SIG-M5 treated with dmso at 0.1 percent for 504 hours (cell line): Measurements from ENCODE around the gene PDE11A.
"Not testable (repeated sequence)": the region's sequence is repeated elsewhere in the genome, so short reads cannot be mapped to it uniquely, and the experiment has no call there.

Experiments
- DNase-seq: peaks from one replicate; lab custom pipeline; 2025; ENCODE audit not compliant: unreplicated experiment; lab: John Stamatoyannopoulos, UW

The PDE11A gene

DNA sequence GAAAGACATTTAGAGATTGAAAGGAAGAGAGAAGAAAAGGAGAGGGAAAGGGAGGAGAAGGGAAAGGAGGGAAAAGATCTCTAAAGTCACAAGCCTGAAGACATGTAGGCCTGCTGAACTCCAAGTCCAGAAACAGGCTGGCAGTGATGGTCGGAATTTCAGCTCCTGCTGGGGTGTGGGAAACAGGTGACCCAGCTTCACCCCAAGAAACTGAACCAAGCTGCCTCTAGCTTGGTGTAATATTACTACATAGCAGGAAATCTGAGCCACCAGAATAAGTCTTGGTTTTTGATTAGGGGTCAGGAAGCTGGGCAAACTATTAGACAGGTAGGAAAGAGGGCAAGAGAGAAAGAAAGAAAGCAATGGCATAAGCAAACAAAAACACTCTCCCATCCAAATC lies 185.8 kb downstream of the PDE11A start:
- DNase-seq, result no peak

DNA sequence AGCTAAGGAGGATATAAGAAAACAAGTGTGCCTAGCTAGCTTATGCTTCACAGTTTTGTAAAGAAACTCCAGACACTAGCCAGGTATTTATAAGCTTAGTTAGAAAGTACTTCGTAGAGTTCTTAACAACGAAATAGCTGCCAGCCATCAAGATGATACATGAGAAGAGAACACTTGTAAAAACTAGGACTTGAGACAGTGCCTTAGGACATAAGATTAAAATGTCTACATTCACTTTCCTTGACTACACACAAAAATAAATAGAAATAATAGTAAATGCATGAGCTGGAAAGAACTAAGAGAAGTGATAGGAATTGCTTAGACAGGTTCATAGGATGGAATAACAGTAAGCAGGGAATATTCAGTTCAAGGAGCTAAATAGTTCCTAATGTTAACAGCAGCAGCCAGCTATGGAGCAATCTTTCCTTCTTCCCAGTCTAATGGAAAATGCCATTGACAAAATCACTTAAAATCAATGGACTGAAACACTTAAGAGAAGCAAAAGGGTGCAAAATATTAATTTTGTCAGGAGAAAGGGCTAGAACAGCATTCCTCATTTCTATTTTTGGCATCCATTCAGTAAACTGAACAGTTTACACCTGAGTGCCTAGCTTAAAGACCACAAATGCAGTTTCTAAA lies 186.6 kb downstream of the PDE11A start:
- DNase-seq, result no peak

DNA sequence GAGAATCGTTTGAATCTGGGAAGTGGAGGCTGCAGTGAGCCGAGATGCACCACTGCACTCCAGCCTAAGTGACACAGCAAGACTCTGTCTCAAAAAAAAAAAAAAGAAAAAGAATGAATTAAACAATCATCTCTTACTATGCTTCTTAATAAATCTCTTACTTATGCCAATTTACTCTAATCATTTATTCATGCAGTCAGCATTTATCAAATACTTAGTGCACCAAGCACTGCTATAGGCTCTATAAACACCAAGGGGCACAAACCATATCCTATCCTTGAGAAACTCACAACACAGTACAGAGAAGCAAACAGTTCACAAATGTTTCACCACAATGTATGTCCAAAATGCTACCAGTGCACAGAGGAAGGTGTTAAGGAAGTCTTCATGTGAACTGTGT lies 189.4 kb downstream of the PDE11A start:
- no peak for DNase-seq

DNA sequence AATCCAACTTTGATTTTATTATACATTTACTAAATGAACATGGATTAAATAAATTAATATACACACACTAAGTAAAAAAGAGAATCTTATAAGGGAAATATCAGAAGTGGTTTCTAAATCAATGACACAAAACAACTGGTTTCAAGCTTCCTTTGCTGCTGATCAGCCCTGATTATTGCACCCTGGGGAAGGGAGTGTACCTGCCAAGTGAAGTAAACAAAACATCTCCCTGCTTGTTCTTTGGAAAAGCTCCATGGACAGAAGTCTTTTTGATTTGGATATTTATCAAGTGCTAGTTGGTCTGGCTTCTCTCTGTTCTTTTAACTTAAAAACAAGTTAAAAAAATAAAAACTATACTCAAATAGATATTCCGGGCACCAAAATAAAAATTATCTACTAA lies 190.1 kb downstream of the PDE11A start:
- DNase-seq, result no peak

DNA sequence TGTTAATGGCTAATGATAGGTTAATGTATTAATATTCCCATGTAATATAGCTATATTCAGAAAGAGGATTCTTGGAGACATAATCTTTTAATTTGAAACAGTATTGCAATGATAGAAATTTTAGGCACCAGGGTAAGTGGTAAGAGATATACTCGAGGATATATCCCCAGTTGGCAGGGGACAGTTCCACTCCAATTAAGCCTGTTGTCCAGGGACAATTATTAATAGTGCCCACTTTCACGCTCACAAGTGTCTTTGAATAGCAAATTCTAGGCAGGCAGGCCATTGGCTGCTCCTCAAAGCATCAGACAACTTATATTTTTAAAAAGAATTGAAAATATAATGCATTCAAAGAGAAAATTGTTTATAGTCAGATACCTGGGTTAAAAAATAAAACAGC lies 190.7 kb downstream of the PDE11A start:
- DNase-seq, result no peak

DNA sequence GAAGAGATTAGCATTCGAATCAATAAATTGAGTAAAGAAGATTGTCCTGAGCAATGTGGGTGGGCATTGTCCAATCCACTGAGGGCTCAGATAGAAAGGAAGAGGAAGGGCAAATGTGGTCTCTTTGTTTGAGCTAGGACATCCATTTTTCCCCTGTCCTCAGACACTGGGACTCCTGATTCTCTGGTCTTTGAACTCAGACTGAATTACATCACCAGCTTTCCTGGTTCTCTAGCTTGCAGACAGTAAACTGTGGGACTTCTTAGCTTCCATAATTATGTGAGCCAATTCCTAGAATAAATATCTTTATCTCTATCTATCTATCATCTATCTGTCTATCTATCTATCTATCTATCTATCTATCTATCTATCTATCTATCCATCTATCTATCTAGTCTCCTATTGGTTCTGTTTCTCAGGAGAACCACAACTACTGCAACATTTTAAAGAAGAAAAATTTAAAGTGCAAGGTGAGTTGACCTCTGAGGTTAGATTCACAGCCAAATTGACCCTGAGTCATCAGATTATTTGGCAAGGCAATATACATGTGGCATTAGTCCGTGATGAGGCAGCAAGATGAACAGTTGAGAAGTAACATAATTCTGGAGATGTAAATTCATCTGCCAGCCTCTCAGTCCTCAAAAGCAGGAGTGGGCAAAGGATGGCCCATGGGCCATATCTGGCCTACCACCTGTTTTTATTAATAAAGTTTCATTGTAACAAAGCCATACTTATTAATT lies 191.4 kb downstream of the PDE11A start:
- DNase-seq, result no peak

DNA sequence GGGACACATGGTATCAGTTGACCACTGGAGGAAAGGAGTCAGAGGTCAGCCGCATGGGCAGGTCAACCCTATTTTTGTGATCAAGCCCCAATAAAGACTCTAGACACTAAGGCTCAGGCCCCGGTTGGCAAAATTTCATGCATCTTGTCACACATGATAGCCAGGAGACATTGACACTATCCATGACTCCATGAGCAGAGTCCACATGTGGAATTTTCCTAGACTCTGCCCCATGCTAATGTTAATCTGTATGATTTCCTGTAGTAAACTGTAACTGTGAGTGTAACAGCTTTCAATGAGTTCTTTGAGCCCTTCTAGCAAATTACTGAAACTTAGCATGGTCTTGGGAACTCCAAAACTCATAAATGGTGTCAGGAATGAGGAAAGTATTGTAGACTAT lies 192.3 kb downstream of the PDE11A start:
- no peak for DNase-seq

DNA sequence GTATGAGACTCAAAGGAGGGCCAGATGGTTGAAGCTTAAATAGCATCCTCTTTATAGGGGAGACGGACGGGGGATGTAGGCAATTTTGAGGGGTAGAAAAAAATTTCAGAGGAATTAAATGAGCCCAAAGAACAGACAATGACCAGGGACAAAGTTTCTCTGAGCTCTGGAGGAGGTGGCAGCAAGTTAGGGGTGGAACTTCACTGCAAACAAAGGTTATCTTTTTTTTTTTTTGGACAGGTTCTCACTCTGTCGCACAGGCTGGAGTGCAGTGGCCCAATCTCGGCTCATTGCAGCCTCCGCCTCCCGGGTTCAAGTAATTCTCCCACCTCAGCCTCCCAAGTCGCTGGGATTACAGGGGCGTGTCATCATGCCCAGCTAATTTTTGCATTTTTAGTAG lies 195.6 kb downstream of the PDE11A start:
- DNase-seq, result no peak

DNA sequence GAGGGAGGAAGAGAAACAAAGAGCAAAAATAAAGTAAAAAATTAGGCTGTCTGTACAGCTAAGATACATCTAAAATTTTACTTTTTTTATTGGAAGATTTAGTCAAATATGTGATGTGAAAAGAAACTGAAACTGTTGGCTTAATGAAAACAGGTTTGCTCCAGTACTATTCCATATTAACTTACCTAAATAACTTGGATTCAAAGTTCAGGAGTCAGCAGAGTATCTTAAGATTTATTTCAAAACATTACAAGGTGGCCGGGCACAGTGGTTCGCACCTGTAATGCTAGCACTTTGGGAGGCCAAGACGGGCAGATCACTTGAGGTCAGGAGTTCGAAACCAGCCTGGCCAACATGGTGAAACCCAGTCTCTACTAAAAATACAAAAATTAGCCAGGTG lies 197.9 kb downstream of the PDE11A start:
- DNase-seq, result no peak

DNA sequence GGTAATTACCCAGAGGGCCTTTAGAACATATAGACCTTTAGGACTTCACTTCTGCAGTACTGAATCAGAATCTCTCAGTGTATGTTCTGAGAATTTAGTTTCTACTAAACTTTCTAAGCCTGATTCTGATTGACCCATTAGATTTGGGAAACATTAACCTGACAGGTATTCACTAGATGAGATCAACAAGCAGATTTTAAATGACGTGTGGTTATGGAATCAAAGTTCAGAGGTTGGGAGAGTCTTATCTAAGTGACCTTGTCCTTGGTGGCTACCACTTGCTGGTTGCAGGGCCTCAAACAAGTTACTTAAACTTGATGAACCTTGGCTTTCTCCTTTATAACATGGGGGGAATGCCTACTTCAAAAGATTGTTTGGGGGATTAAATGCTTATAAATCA lies 198.7 kb downstream of the PDE11A start:
- DNase-seq, result no peak

DNA sequence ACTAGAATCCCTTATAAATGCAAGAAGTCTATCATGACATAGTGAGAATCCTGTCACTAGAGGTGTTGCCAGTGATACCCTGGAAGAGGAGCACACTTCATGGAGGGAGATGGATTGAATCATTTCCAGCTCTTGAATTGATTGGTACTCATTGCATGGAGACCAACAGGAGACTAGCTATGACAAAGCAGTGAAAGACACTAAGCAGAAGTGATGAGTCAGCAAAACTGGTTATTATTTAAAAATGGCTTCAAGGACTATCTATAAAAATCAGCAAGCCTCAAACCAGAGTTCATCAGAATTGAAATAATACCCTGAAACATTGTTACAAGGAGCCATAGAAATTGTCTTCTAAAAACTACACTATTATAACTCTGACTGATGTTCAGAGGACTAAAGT lies 200.3 kb downstream of the PDE11A start:
- DNase-seq, result no peak

DNA sequence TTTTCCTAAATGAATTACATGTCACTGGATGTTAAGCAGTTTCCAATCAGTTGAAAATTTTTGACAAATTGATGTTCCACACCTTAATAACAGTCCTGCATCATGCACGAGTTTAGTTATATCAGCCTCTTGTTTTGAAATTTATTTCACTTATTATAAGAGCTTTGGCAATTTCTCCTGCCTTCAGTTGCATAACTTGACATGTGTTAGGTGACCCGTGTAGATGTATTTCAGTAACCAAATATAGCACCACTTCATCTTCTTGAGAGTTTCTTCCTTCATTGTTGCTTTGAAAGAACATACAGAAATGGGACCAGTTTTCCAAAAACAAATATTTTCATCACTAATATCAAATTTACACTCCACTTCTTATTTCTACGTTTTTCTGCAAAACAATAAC lies 202.7 kb downstream of the PDE11A start:
- no peak for DNase-seq

DNA sequence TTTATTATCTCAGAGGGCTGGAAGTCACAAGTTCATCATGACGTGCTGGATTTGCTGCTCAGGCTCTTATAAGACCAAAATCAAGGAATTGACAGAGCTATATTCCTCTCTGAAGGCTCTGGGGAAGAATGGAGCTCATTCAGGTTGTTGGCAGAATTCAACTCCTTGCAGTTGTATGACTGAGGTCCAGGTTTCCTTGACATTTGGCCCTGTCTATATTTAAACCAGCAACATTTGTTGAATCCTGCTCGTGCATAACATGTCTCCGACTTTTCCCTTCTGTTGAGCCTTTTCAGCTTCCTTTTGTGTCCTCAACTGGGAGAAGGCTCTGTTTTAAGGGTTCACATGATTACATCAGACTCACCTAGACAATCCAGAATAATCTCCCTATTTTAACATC lies 203.4 kb downstream of the PDE11A start:
- DNase-seq, result no peak

DNA sequence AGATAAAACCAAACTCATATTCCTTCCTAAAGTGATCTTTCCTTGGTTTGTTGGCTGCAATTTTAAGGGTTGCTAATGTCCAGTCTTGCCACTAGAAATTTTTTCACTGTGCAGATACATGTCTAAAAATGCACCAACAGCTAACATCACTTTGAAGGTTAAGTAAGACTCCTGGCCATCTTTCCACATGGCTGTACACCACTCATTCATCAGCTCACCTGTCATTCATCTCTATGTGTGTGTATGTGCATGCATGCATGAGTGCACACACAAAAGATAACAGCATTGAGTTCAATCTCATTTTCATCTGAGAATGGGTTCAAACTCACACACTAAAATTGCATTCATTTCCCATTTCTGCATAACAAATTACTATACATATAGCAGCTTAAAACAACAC lies 203.8 kb downstream of the PDE11A start:
- no peak for DNase-seq

DNA sequence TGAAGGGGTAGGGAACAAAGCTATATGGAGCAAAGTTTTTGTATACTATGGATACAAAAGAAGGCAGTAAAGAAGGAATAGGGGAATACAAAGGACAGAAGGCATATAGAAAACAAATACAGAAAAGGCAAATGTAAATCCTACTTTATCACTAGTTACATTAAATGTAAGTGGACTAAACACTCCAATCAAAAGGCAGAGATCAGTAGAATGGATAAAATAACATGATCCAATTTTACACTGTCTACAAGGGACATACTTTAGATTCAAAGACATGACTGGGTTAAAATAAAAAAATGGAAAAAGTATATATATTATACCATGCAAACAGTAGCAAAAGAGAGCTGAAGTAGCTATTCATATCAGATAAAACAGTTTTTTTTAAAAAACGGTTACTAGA lies 215.0 kb downstream of the PDE11A start:
- DNase-seq, result no peak

DNA sequence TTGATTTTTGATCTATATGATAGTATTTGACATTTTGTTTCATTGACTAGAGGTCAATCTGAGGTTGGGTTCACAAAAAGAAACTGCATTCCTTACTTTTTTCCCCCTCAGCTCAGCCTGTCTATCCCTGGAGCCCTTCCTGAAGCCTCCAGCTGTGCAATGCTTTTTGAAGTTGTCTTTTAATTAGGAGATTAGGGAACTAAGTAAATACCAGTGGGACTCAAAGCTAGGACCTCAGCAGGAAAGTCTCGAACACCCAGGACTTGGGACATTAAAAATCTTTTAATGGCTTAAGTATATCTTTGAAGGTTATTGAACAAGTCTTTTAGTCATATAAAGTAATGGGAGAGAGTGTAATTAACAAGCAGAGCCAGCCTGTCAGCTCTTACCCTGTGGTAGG lies 220.2 kb downstream of the PDE11A start:
- DNase-seq, result no peak

DNA sequence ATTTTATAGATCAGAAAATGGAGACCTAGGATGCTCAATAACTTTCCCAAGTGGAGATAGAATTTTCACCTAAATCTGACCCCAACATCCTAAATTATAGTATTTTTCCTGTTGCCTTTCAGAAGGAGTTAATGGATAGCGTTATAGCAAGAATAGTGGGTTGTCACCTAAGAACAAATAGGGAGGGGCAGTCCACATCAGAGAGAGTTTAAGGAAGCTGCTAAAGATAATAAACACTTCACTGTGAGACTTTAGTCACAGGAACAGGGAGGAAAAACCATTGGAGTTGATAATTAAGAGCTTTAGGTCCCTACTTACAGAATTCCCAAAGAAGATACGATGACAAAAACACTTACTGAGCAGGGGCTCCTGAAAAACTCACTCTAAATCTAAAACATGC lies 229.4 kb downstream of the PDE11A start:
- DNase-seq, result no peak

DNA sequence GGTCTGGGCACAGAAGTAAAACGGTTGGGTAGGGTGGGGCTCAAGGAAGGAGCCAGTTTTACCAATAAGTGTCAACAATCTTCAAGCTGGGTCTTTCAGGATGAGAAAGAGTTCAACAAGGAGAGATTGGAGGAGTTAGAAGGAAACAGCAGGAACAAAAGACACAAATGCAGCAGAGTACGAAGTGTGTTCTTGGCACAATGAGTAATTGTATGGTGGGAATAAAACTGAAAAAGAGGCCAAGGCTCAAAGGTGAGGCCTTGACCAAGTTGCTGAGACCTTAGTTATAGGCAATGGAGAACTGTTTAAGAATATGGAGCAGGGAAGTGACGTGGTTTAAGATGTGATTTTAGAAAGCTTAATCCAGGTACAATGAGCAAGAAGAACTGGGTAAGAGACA lies 230.3 kb downstream of the PDE11A start:
- DNase-seq, result no peak

DNA sequence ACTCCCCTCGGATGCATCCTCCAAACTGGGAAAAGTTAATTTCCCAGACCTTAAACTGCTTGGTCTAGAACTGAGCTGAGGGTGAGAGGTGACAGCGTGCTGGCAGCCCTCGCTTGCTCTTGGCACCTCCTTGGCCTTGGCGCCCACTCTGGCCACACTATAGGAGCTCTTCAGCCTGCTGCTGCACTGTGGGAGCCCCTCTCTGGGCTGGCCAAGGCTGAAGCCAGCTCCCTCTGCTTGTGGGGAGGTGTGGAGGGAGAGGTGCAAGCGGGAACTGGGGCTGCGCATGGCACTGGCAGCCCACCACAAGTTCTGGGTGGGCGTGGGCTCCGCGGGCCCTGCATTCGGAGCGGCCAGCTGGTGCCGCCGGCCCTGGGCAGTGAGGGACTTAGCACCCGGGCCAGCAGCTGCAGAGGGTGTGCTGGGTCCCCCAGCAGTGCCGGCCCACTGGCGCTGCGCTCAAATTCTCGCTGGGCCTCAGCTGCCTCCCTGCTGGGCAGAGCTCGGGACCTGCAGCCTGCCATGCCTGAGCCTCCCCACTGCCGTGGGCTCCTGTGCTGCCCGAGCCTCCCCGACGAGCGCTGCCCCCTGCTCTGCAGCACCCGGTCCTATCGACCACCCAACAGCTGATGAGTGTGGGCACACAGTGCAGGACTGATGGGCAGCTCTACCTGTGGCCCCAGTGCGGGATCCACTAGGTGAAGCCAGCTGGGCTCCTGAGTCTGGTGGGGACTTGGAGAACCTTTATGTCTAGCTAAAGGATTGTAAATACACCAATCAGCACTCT lies 237.0 kb downstream of the PDE11A start:
- not testable (repeated sequence) for DNase-seq

DNA sequence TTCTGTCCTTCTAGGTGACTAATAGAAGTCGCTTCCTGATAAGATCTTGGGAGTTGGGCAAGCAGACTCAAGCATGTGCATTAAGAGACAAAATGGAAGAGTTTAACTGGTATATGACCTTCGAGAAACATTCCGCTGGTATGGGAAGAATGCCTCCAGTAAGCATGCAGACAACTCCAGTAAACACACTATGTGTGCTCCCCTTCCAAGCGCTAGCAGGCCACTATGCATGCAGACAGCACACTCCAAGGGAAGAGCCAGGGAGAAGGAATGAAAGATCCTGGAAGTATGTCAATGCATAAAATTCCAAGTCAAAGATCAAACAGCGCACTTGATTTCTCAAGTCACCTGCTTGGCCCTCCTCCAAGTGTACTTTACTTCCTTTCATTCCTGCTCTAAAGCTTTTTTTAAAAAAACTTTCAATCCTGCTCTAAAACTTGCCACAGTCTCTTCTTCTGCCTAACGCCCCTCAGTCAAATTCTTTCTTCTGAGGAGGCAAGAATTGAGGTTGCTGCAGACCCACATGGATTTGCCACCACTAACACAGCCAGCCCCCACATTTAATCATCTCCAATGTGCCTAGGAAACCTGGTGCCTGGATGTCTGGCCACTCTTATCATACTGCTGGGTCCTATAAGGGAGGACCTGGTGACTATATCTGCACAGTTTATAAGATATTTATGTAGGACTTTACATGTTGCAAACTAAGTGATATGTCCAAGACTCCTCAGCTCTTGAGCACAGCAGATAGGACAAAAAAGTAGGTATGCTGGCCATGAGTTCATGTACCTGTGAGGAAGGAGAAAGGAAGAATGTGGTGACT lies 239.8 kb downstream of the PDE11A start:
- DNase-seq, result no peak

DNA sequence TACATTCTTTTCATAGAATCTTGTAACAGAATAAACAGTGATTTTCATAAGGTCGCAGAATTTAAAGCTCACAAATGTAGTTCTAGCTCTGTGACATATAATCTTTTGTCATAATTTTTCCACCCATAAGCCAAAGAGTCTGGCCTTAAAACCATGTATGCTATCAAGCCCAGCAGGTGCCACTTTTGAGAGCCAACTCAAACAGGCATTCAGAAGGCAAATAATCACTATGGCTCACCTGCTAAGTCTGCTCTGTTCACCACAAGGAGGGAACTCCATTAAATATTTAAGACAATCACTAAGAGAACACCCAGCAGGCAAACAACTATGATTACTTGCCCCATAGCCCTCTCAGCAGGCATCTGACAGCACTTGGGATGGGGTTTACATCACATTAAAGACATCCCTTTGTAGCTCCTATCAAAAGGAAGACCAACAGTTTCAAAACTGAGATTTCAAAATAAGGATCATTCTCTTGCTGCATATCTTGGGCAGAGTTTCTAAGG lies 241.6 kb downstream of the PDE11A start:
- no peak for DNase-seq
